H1 (cell line): Measurements from ENCODE around the gene PIK3R1. TPM values are rescaled to one million over a fixed set of nuclear protein-coding genes. Genes with fewer than 3 reads are reported as not detected.

Experiments used
- ASH2L ChIP-seq: fragments of 200-600, 300-600 bp; sonication (generic); IDR thresholded peaks from one replicate; pipeline ENCODE4 v1.7.1; 2017; ENCODE audit warnings: low read length
- BCL11A ChIP-seq, 2 experiments: IDR thresholded peaks; one replicate each; pipeline ENCODE4 v1.6.1; 2011; ENCODE audit warnings: low read depth in 2 of 2, low read length in 2 of 2, mild to moderate bottlenecking in 2 of 2
- CHD1 ChIP-seq: IDR thresholded peaks from 2 replicates; pipeline ENCODE4 v1.6.1; 2012; ENCODE audit warnings: low read depth, low read length, improper control_type of control experiment
- CTCF ChIP-seq, 3 experiments: IDR thresholded peaks; 1 replicate in 2 of 3; 2 replicates in 1 of 3; pipeline versions ENCODE4 v1.5.1 to v1.6.1; 2011; ENCODE audit warnings: low read length in 3 of 3, mild to moderate bottlenecking in 3 of 3, inconsistent platforms in 2 of 3, low read depth in 1 of 3, moderate library complexity in 1 of 3; ENCODE audit not compliant: insufficient read depth in 1 of 3; ENCODE audit errors: control extremely low read depth in 1 of 3
- EZH2 ChIP-seq: fragments of 200-600 bp; sonication (generic); IDR thresholded peaks from 2 replicates; pipeline ENCODE4 v1.7.1; 2012; ENCODE audit warnings: low read depth, mild to moderate bottlenecking, moderate library complexity, low read length, inconsistent platforms; ENCODE audit not compliant: severe bottlenecking
- SAP30 ChIP-seq: fragments of 300-600 bp; sonication (generic); IDR thresholded peaks from 2 replicates; pipeline ENCODE4 v1.7.1; 2012; ENCODE audit warnings: low read length, moderate library complexity, mild to moderate bottlenecking, inconsistent platforms; ENCODE audit not compliant: insufficient read depth, insufficient replicate concordance
- TCF12 ChIP-seq: IDR thresholded peaks from 2 replicates; pipeline ENCODE4 v1.6.1; 2011; ENCODE audit warnings: low read depth, mild to moderate bottlenecking, low read length
- USF2 ChIP-seq: IDR thresholded peaks from 2 replicates; pipeline ENCODE4 v1.6.1; 2011; ENCODE audit warnings: low read length, improper control_type of control experiment
- polyA plus RNA-seq, 7 experiments: library from polyadenylated mRNA; depleted of rRNA in 3 of 7; stranded (reverse) in 5 of 7; unstranded in 2 of 7; fragments of >200 nt in 5 of 7; fragments of 200-250 nt in 2 of 7; gene quantifications; 1 replicate in 5 of 7; 2 replicates in 1 of 7; 4 replicates in 1 of 7; pipeline versions ENCODE4 v1.2.1 to v1.2.3, GENCODE V29; 2011 to 2013; ENCODE audit warnings: missing spikeins in 2 of 7, mixed read lengths in 2 of 7
- total RNA-seq: library from RNA; stranded (reverse); fragmentation: NEBNext Ultra II Directional; extraction: Animal tissue kit (Norgen Biotek cat#: 25700); gene quantifications from 2 replicates; pipeline ENCODE4 v1.2.1, GENCODE V29; 2021

The PIK3R1 gene
- total and polyA plus RNA-seq, 2 of the 8 experiments (the other 6 are each of a cell fraction or from before 2014, with no cell fraction given) = 2.3 to 13.7 TPM

- TF ChIP-seq CTCF (IDR thresholded peaks at IDR 0.05; ENCODE audit: control extremely low read depth in 1 of 3, insufficient read depth in 1 of 3, low read depth in 1 of 3, low read length in 3 of 3) (no peak), TCF12 (no peak), BCL11A (IDR thresholded peaks at IDR 0.05; ENCODE audit: low read depth in 2 of 2, low read length in 2 of 2) (no peak), SAP30 (no peak), EZH2 (no peak), USF2 (no peak), ASH2L (no peak), CHD1 (no peak)
- TF ChIP-seq, all 59 proteins: peak for 0
Measured at GRCh38 chr5:68220260-68220659, 4.7 kb downstream of the PIK3R1 start (continued).
